ENCODE data around the gene TPCN1. TPM values are rescaled to one million over a fixed set of nuclear protein-coding genes. Genes with fewer than 3 reads are reported as not detected.

Gene TPCN1
- total RNA-seq, 4 donors from 2014 or later = 15.5 to 48.8 (median 34.5) TPM

- TF ChIP-seq, protein P1, sequence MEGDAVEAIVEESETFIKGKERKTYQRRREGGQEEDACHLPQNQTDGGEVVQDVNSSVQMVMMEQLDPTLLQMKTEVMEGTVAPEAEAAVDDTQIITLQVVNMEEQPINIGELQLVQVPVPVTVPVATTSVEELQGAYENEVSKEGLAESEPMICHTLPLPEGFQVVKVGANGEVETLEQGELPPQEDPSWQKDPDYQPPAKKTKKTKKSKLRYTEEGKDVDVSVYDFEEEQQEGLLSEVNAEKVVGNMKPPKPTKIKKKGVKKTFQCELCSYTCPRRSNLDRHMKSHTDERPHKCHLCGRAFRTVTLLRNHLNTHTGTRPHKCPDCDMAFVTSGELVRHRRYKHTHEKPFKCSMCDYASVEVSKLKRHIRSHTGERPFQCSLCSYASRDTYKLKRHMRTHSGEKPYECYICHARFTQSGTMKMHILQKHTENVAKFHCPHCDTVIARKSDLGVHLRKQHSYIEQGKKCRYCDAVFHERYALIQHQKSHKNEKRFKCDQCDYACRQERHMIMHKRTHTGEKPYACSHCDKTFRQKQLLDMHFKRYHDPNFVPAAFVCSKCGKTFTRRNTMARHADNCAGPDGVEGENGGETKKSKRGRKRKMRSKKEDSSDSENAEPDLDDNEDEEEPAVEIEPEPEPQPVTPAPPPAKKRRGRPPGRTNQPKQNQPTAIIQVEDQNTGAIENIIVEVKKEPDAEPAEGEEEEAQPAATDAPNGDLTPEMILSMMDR (IDR thresholded peaks at IDR 0.05) = no peak
- TF ChIP-seq POLR2A (IDR thresholded peaks at IDR 0.05) = no peak
- DNase-seq = no peak
- no peak overlapping the region for H3K4me3 ChIP-seq
- no peaks in the 10 kb centered on the region for H3K27me3 ChIP-seq
- peak overlapping the region in 2 of 4 donors; percentile 33 to 73 for H3K27ac ChIP-seq
- peaks cover 12 to 76% (median 13%) of the 10 kb centered on the region in 3 donors for H3K36me3 ChIP-seq
- no peaks in the 10 kb centered on the region for H3K9me3 ChIP-seq
- H3K4me1 ChIP-seq = peaks cover 9 to 33% (median 15%) of the 10 kb centered on the region in 3 donors
- intact Hi-C loops (cut with DNase I) = no loop called here
- 93 to 100% methylated on average over 3 to 5 of the region's 9 CpGs for WGBS, 2 donors
These were observed 75.9 kb downstream of the TPCN1 start for GRCh38 chr12:113297214-113297587.

DNA sequence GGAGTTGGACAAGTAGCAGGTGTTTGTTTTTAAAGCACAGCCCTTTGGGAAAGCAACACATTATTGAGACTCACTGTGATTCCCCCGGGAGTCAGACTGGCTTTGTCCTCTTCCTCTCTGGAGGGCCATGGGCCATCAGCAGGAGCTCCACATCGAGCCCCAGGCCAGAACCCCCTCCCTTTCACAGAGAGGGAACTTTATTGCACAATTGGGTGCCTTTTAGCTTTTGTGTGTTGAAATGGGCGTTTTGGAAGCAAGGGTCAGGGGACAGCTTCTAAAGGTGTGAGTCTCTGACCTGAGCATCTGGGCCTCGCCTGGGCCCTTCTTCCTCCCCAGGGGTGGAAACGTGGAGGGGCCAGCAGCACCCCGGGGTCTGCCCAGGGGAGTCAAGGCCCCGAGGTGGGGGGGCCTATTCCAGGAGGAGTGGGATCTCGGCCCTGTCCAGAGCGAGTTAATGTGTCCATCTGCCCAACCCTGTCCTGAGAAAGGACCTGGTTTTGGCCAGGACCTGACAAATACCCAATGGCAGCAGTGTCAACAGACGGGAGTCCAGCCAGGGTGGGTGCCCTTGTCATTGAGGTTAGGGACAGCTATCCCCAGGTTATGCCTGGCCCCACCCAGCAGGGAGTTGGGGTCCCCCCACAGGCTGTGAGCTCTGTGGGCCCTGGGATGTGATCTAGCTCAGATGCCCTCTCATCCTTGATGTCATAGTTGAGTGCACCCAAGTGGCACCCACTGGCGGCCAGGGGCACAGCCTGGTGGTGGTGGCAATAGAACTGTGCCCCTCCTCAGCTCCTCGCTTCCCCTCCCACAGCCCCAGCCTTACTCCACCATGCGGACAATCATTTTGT is 76.6 kb downstream of the TPCN1 start:
- TF ChIP-seq POLR2A (IDR thresholded peaks at IDR 0.05) = no peak
- TF ChIP-seq, protein P1 (IDR thresholded peaks at IDR 0.05) = no peak
- peak overlapping the region in 3 of 4 donors; percentile 33 to 73 (median 59) for H3K27ac ChIP-seq
- H3K36me3 ChIP-seq = peaks cover 9 to 76% (median 10%) of the 10 kb centered on the region in 3 donors
- no peak overlapping the region for H3K4me3 ChIP-seq
- no peaks in the 10 kb centered on the region for H3K27me3 ChIP-seq
- H3K9me3 ChIP-seq = no peaks in the 10 kb centered on the region
- DNase-seq = no peak
- H3K4me1 ChIP-seq = peaks cover 9 to 33% (median 15%) of the 10 kb centered on the region in 3 donors
- intact Hi-C loops (cut with DNase I) = no loop called here
- WGBS, 2 donors = 88 to 100% methylated on average over 1 to 6 of the region's 13 CpGs

- Histone ChIP-seq H3K9me3 (no peaks in the 10 kb centered on the region), H3K27ac (peak overlapping the region in 3 of 4 donors; percentile 33 to 73 (median 59)), H3K4me1 (peaks cover 9 to 33% (median 15%) of the 10 kb centered on the region in 3 donors), H3K36me3 (peaks cover 6 to 76% (median 9%) of the 10 kb centered on the region in 3 donors), H3K27me3 (no peaks in the 10 kb centered on the region), H3K4me3 (no peak overlapping the region)
- TF ChIP-seq POLR2A (IDR thresholded peaks at IDR 0.05) = no peak
- TF ChIP-seq, protein P1 (IDR thresholded peaks at IDR 0.05) = no peak
- intact Hi-C loops (cut with DNase I) = no loop called here
- 69 to 98% methylated on average over 5 of the region's 5 CpGs for WGBS, 2 donors
- DNase-seq = no peak
These were observed 77.2 kb downstream of the TPCN1 start for GRCh38 chr12:113298472-113298817.

DNA sequence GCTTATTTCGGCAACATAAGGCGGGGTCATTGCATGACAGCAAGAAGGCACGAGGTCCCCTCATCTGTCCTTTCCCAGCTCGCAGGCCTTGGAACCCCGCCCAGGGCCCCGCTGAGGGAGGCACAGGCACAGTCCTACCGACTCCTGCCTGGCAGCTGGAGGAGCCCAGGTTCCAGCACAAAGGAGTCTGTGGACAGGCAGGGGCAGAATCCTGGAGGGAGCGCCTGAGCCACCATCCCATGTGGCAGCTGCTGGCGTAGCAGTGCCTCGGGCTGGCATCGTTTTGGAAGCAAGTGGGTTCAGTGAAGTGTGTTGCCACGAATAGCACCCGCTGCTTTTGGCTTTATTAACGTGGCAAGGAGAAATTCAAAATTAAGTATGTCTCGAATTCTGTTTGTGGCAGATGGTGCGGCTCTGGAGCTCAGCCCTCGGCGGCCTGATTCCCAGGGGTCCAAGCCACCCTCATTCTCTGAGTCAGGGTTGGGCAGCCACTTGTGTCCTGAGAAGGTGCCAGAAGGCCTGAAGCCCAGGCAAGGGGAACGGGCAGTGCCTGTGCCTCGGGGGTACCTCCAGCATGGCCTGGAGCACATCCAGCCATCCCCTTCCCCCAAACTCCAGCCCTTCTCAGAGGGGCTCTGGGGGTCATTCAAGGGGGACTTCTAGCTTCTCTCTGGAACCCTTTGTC is 77.7 kb downstream of the TPCN1 start:
- H3K36me3 ChIP-seq = peaks cover 6 to 76% (median 9%) of the 10 kb centered on the region in 3 donors
- intact Hi-C loops (cut with DNase I) = no loop called here

More for the DNA sequence above, 77.7 kb downstream of the TPCN1 start:
- TF ChIP-seq, protein P1 (IDR thresholded peaks at IDR 0.05) = peak in 1 of 6 experiments; percentile 13
- TF ChIP-seq POLR2A (IDR thresholded peaks at IDR 0.05) = no peak
- no peak for DNase-seq
- peaks cover 9 to 33% (median 15%) of the 10 kb centered on the region in 3 donors for H3K4me1 ChIP-seq
- no peak overlapping the region for H3K4me3 ChIP-seq
- WGBS, 2 donors = 29 to 59% methylated on average over 6 of the region's 20 CpGs
- H3K9me3 ChIP-seq = no peaks in the 10 kb centered on the region
- H3K27me3 ChIP-seq = no peaks in the 10 kb centered on the region
- peak overlapping the region; percentile 59 to 74 (median 70) for H3K27ac ChIP-seq
